Stimulated activated CD8-positive, alpha-beta memory T cell treated with anti-CD3 and anti-CD28 coated beads, Interleukin-15, amount 100 ng/mL, for 4 hours (primary cell): ENCODE measurements around the gene CCDC24.

ENCODE experiments used
- DNase-seq, 2 donors: peaks; one replicate each; pipeline ENCODE4 v3.0.0-alpha.2; 2020; ENCODE audit warnings: low read depth in 2 of 2

Gene CCDC24

DNA sequence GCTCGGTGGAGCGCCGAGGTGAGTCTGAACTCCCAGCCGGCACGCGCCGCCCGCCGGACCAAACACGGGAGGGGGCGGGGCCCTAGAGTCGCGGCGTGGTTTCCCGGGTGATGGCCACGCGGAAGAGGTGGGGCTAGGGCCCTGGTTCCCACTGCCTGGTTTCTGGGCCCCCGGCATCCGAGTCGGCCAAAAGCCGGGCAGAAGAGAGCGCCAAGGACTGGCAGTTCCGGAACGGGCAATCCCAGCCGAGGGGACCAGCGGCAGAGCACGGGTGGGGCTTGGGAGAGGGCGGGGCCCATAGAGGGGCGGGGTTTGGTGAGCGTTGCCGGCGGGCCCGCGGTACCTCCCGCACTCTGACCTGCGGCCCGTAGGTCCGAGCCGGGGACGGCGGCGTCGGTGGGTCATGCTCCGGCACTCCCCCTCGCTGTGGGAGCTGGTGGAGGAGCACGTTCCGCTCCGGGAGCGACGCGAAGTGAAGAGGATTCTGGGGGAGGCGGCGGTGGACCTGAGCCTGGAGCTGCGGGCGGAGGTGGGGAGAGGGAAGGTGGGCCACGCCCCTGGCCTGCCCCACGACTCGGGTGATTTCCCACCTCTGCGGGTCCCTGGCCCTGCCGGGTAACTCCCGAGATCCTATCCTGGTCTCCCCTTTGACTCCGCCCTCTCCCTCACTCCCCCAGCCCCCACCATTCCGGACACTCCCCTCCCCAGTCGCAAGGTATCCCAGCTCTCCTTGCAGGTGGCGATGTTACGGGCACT, at the start of gene CCDC24:
Gene CCDC24 (plus strand): TSS at position 124 of the 756 bp plus-strand sequence. CDS start 280 bp downstream, at position 404.
- peak; percentile 47 to 55 for DNase-seq

DNA sequence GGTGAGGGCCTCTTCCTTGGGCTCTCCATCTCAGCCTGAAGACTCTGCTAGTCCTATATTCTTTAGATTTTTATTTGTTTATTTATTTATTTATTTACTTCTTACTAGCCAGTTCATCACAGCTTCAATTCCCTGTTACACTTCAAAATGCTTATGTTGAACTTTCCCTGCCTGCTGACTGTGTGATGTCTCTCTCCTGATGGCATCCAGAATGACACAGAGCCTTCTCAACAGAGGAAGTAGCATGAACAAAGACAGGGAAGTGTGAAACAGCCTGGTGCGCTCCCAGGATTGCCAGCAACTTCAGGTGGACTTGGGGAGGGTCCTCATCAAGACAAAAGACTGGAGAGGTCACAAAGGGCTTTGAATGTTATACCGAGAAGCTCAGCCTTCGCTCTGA, 49.0 kb upstream of the CCDC24 start:
- no peak for DNase-seq

DNA sequence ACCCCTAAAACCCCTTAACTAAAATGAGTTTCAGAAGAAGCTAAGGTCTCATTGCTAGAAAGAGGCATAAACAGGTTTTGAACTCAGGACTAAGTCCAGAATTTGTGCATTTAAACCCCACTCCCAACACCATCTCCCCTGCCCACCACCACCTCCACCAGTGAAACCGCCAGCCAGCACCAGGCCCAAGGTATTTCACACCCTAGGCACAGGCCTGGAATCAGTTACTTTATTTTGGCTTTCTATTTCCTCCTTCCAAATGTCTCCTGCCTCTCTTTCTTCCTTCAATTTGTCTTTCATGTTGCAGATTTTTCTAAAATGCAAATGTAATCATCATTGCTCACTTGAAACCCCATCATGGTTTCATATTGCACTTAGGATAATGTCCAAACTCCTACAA, 46.5 kb upstream of the CCDC24 start:
- no peak for DNase-seq

DNA sequence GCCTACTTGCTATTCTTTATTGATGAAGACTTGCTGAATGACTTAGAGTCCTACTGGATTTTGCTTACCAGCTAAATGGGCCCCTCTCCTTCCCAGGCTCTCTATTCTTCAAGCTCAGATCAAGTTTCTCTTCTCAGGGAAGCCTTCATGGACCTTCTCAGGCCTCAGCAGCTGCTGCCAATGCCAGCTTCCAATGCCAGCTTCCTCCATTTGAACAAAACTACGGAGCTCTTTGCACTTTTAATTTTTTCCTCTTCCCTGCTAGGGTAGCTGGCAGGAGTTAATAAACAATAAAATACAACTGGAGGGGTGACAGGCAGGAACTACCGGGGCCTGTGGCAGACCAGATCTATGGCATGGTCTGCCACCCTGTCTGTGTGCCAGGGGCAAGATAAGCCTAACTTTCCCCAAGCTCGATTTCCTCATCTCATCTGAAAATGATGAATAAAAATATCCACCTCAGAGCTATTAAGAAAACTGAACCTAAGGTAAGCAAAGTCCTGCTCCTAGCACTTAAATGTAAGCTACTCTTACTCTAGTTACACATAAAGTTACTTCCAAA, 45.6 kb upstream of the CCDC24 start:
- no peak for DNase-seq

DNA sequence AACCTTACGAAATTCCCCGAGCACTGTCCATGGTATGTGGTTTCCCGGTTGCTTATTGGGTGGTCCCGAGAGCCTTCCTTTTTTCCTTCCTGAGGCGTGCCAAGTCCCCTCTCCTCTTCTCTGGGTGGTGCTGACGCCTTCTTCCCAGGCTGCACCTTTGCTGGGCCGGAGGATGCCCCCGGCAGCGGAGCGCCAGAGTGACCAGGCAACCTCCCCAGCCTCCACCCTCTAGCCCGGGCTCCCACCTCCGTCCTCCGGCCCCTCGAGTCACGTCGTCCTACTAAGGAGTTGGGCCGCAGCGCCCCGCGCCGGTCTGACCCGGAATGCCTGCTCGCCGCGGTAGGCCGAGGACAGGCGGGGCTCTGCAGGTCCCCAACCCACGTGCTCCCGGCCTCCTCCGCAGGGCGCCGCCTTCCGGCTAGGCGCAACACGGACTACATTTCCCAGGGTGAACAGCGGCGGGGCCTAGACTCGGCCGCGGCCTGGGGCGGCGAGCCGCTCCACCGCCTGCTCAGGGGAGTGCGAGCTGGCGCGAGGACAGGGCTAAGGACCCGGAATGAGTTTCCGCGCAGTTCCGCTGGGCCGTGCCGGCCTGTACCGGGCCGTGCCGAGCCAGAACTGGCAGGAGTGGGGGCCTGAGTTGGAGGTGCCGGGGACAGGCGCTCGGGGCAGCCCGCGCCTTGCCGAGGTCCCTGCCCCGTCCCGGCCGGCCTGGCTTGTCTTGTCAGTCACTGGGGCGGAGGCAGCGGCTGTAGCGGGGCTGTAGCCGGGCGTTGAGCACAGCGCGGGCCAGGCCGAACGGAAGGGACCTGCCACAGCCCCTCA, 45.0 kb upstream of the CCDC24 start, which contains the start of gene IPO13:
Gene IPO13 (plus strand): TSS at position 715 of the 825 bp plus-strand sequence. CDS start 651 bp downstream, outside the sequence.
- DNase-seq: peak; percentile 90 to 93

DNA sequence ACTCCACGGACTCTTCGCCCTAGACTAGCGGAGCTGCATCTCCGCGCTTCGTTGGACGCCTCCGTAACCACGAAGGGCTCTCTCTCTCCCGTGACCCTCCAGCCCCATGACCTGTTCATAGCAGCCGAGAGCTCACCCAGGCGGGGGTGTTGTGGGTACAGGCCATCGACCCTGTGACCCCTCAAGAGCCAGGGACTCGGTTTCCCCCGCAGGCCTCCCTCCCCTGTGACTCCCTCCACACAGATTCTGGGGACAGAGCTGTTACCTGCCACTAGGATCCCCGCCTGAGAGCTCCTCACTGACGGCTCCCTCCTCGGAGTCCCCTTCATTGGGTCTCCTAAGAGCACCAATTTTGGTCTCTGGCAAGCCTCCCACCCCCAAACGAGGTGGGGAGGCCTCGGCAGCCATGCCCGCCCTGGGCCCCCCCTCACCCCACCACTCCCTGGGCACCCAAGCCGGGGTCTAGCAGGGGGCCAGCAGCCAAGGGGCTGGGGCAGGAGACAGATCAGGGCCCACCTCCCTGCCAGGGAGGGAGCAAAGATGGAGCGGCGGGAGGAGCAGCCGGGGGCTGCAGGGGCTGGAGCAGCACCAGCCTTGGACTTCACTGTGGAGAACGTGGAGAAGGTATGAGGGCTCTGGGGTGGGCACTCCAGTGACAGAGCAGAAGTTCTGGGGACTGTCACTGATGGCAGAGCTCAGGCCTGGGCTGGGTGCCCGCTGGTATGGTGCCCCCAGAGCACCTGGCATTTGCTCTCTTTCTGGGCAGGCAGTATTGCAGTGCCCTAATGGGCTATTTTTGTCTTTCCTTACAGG, 44.1 kb upstream of the CCDC24 start:
- no peak for DNase-seq

DNA sequence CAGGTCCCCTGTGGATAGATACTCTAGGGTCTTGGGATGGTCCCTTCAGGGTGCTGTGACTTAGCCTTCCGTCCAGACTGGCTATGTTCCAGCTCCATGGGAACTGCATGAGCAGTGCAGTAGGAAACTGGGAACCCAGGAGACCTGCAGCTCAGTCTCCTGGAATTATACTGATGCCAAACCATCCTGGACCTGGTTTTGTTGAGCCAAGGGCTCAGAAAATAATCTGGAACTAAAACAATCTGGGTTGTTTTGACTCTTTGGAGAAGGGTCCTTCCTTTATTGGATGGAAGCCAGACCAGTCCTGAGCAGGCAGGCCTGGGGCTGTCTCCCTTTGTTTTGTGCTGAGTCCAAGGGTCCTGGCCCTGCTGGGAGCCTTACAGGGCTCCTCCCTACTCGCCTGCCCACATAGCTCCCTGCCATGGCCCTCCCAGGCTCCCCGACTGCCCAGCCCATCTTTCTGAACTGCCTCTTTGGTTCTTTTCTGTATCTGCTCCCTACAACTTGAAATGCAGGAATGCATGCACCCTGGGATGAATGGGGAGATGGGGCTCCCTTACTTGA, 43.4 kb upstream of the CCDC24 start:
- DNase-seq: no peak

DNA sequence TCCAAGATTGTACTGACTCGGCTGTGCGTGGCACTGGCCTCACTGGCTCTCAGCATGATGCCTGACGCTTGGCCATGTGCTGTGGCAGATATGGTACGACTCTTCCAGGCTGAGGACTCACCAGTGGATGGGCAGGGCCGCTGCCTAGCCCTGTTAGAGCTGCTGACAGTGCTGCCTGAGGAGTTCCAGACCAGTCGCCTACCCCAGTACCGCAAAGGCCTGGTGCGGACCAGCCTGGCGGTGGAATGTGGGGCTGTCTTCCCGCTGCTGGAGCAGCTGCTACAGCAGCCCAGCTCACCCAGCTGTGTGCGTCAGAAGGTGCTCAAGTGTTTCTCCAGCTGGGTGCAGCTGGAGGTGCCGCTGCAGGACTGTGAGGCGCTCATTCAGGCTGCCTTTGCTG, 41.7 kb upstream of the CCDC24 start:
- no peak for DNase-seq

DNA sequence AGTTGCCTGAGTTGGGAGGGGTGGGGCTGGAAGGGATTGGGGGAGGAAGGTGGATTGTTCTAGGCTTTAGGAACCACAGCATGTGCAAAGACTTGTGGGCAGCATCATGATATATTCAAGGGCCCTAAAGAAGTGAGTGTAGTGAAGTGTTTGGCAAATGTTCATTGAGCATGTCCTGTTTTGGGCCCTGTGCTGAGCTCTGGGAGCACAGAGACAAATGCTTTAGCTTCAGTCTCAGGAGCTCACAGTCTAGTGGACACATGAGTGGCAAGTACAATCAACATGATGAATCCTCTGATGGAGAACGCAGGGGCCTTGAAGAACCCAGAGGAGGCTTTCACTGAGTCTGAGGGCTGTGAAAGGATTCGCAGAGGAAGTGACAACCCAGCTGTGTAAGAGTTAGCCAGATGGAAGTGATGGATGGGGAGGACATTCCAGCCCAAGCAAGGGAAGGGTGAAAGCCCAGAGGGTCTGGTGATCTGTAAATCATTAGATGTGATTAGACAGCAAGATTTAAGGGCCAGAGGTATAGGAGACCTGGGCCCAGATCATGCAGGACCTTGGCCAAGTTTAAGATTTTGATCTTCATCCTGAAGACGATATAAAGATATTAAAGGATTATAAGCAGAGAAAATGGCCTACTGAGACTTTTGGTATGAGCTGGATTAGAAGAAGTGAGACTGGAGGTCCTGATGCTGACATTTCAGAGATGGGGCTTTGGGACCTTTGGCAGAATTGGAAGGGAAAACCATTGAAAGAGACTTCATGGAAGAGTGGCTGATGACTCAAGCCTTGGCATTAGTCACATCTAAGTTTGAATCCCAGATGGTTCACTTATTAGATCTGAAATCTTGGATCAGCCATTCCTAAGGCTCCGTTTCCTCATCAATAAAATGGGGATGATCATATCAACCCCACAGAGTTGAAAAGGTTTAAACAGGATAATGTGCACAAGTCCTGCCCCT, 40.1 kb upstream of the CCDC24 start:
- DNase-seq: no peak

DNA sequence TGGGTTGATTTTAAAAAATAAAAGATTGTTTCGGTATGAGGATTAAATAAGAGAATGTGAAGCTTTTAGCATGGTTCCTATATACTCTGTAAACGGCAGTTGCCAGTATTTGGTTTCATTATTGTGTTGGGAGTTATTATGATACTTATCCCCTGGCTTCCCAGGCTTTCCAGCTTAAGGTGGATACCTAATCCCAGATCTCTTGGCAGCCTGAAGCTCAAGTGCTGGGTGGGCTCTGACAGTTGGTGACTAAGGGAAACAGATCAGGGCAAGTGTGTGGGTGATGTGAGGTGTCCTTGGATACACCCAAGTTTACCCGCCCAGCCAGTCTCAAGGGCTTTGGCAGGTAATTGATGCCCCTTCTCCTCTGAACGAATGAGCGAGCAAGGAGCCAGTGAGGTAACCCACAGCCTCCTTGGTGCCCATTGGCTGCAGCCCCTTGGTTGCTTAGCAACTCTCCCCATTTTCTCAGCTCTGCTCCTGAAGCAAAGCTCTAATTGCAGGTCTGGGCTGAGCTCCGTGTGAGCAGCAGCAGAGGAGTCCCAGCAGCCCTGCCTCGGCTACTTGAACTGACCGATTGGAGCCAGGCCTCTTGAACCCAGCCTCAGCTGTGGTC, 38.6 kb upstream of the CCDC24 start:
- no peak for DNase-seq

DNA sequence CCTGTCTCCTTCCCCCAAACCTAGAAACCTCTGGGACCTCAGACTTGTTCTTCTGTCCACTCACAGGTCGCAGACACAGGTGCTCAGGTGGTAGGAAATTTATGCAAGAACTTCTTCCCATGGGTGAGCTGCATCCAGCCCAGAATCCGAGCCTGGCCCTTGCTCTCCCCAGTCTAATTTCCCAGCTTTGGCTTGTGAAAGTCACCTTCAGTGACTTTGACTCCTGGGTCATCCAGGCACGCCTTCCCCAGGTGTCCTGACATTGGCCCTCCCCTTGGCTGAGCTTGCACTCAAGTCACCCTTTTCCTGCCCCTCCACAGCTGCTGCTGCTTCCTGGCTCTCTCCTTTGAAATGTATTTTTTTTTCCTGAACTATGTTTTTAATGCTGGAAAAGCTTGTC, 38.0 kb upstream of the CCDC24 start:
- DNase-seq: no peak

DNA sequence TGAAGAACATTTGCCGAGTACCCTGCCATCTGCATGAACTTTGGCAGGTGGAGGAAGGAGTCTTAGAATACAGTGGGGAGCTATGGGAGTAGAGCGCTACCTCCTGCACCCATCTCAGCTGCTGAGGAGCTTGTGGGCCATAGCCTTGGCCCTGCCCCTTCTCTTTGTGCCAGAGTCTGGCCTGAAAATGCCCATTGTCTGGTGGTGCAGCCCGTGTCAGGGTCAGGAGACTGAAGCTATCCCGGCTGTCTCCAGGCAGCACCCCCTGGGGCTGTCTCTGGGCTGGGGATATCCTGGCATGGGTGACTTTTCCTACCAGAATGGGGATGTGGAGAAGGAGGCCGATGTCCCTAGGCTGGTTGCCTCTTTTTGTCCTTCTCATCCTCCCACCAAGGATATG, 37.4 kb upstream of the CCDC24 start:
- DNase-seq: no peak

DNA sequence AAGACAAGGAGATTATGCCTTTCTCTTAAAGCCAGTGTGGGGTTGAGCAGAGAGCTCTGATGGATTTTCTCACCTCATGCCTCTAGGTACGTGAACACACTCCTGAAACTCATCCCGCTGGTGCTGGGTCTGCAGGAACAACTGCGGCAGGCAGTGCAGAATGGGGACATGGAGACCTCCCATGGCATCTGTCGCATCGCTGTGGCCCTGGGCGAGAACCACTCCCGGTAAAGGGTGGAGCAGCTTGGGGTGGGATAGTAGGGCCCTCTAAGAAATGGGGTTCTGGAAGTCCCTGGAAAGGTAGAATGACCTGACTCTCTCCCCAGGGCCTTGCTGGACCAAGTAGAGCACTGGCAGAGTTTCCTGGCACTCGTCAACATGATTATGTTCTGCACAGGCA, 35.2 kb upstream of the CCDC24 start:
- no peak for DNase-seq

DNA sequence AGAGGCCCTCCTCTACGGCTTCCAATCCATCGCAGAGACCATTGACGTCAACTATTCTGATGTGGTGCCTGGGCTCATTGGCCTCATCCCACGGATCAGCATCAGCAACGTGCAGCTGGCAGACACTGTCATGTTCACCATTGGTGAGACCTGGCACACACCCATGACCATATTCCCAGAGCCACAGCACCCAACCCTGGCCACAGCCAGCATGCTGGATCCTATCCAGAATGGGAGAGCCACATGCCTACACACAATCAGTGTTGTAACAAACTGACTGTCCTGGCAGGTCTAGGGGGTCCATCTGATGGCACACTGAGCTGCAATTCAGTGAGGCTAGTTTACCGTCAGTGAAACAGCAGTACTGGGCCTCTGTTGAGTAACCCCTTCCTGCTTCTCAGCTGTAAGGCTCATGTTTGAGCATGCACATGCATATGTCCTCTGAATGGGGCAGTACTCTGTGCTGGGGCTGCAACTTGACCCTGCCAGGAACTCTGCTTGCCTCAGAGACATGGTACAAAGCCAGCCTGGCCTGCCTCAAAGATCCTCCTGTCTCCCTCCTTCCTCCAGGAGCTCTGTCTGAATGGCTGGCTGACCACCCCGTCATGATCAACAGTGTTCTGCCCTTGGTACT, 33.9 kb upstream of the CCDC24 start:
- DNase-seq: no peak

DNA sequence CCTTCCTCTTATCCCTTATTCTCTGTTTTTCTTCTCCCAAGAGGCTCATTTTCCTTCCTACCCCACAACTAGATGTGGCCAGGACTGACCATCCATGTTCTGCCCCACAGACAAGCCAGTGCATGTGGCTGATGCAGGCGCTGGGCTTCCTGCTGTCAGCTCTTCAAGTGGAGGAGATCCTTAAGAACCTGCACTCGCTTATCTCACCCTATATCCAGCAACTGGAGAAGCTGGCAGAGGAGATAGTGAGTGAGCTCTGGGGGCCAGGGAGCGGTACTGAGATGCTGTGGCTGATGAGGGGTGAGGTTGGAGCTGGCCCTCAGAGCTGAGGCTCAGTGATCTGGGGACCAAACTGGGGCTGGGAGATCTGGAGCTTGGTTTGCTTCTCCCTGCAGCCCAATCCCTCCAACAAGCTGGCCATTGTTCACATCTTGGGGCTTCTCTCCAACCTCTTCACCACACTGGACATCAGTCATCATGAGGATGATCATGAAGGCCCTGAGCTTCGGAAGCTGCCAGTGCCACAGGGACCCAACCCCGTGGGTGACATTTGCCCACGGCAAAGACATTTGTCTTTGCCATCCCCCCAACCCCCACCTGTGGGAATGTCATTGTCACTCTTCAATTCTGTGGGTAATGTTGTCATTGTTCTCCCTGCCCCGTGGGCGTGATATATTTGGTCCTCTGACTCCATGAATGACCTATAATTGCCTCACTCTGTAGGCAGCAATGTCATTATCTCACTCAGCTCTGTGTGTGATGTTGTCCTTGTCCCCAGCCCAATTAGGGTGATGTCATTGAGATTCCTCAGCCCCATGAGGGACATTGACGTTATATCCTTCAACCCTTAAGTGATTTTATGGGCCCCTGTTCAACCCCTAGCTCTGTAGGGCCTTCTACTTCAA, 32.8 kb upstream of the CCDC24 start:
- DNase-seq: no peak

DNA sequence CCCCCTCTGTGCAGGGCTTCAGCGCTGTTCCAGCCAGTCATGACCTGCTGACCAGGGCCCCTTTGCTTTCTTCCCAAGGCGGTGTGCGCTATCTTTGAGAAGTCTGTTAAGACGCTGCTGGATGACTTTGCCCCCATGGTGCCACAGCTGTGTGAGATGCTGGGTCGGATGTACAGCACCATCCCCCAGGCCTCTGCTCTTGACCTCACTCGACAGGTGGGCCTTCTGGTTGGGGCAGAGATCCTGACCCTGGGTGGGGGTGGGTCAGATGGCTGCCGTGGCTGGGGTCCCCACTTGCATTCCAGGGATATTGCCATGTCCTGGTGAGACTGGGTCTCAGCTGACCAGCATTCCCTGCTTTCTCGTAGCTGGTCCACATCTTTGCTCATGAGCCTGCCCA, 30.6 kb upstream of the CCDC24 start:
- DNase-seq: no peak

DNA sequence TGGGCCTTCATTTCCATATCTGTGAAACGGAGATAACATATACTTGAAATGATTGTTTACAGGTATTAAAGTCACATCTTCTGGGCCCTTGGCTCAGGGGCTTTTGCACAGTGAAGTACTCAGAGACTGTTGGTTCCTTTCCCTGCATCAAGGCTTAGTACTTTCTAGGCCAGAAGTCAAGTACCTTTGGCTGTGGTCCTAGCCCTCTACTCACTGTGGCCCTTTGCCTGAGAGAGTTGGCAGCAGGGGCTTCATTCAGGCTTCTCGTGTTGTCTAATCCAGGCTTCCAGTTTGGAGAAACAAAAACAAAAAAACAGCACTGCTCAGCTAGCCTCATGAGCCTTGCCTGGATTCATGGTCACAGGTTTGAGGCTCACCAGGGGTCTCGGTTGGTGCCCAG, 29.7 kb upstream of the CCDC24 start:
- no peak for DNase-seq

DNA sequence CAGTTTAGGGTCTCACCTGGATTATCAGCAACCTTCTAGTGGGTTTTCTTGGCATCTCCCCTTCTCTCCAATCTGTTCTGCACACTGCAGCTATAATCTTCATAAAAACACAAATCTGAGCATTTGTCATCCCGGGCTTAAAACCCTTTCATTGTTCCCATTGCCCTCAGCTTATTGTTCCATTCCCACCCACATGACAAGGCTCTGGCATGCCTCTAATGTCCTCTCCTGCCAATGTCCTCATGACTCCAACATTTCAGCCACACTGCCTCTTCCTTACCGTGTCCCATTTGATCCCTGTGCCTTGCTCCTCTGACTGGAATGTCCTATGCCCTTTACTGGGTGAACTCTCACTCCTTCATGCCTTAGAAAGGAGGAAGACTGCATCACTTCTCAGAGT, 29.1 kb upstream of the CCDC24 start:
- no peak for DNase-seq
